ENCODE results near the gene ST7.
"Not testable (repeated sequence)": the region's sequence is repeated elsewhere in the genome, so short reads cannot be mapped to it uniquely, and the experiment has no call there.

Gene ST7, protein sequence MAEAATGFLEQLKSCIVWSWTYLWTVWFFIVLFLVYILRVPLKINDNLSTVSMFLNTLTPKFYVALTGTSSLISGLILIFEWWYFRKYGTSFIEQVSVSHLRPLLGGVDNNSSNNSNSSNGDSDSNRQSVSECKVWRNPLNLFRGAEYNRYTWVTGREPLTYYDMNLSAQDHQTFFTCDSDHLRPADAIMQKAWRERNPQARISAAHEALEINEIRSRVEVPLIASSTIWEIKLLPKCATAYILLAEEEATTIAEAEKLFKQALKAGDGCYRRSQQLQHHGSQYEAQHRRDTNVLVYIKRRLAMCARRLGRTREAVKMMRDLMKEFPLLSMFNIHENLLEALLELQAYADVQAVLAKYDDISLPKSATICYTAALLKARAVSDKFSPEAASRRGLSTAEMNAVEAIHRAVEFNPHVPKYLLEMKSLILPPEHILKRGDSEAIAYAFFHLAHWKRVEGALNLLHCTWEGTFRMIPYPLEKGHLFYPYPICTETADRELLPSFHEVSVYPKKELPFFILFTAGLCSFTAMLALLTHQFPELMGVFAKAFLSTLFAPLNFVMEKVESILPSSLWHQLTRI

DNA sequence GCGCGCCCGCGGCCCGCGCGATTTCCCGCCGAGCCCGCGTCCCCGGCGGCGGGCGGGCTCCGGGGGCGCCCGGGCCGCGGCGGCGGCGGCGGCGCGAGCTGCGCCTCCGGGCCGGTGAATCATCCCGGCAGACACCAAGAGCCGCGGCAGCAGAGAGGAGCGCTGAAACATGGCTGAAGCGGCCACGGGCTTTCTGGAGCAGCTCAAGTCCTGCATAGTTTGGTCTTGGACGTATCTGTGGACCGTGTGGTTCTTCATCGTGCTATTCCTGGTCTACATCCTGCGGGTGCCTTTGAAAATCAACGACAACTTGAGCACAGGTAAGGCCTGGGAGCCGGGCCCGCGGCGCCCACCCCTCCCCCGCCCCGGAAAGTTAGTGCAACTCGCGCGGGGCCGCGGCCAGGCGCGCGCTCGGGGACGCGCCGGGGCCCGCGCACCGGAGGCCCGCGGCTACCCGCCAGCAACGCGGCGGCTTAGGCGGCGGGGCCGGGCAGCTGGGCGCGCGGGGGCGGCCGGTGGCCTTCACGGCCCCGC lies at the start of gene ST7:
Gene ST7, plus strand, starts transcription at position 130 of the 534 bp plus-strand sequence. Its CDS starts 40 bp downstream, at position 170.
- peak; percentile 82 for DNase-seq

DNA sequence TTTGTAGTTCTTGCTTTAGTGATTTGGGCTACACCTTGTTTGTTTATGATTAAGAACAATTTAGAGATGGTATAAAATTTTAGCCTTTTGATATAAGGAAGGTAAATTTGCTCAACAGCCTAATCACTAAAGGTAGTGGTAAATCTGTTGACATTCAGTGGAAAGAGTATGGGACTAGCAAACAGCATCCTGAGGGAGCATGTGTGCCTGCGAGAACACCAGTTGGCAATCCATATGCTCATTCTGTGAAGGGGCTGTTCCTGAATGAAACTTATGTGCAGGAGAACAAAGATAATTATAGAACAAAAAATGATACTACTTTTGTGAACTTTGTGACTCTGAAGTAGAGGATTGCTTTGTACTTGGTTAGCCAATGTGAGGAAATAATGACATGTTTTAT lies 46.9 kb upstream of the ST7 start:
- DNase-seq = no peak

DNA sequence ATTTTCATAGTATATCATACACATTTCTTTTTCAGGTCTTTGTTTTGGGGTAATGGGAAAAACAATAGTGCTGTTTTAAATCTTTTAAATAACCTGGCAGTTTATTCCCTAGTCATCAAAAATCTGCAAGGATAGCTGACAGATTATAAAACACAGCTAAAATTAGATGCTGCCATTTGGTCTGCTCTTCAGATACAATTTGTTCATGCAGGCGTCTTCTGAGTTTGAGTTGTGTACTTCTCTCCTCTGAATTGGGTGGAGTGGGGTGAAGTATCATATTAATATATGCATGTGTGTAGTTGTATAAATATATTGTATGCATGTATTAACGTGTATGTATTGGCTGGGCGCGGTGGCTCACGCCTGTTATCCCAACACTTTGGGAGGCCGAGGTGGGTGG lies 42.9 kb upstream of the ST7 start:
- no peak for DNase-seq

DNA sequence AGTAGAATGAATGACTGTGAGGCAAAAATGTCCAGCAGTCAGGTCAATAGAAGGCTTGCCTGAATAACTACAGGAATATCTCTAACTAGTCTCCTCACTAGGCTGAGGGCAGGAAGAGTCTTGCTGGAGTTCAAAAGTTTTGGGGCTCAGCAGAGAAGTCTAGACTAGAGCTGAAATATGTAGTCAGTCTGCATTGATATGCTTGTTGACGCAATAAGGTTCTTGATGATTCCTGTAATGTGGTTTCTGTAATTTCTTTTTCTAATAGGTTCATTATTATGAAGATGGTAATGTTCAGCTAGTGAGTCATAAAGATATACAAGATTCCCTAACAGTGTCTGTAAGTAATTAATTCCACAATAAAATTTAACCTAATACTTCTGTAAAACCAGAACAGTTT lies 41.5 kb upstream of the ST7 start:
- DNase-seq = no peak

DNA sequence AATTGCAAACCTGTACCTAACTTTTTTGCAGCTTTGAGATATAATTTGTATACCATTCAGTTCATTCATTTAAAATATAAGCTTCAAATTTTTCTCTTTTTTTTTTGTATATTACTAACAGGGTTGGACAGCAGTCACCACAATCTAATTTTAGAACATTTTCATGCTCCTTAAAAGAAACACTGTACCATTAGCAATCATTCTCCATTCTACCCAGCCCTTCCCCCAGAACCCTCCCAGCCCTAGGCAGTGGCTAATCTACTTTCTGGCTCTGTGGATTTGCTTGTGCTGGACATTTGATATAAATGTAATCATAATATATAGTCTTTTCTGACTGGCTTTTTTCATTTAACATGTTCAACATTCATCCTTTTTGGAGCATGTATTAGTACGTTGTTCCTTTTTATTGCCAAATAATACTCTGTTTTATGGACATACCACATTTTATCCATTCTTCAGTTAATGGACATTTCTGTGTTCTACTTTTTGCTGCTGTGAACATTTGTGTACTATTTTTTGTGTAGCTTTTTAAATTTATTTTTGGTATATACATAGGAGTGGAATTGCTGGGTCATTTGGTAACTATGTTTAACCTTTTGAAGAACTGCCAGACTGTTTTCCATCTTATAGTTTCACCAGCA lies 40.9 kb upstream of the ST7 start:
- DNase-seq = no peak

DNA sequence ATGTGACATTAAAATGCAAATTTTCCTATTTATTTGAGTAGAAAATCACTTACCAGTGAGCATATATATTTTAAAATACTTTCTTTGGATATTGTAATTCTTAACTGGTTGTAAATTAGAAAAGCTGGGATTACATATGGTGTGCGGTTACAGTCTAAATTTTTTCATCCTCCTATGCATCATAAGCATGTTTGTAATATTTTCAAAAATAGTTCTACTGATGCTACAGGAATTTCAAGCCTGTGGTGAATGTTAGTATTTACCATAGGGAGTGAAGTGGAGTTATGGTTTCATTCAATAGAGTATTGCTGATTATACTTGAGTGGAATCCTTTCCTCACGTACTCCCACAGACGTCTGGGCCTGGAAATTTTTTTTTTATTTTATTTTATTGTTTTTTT lies 34.6 kb upstream of the ST7 start:
- DNase-seq = no peak

DNA sequence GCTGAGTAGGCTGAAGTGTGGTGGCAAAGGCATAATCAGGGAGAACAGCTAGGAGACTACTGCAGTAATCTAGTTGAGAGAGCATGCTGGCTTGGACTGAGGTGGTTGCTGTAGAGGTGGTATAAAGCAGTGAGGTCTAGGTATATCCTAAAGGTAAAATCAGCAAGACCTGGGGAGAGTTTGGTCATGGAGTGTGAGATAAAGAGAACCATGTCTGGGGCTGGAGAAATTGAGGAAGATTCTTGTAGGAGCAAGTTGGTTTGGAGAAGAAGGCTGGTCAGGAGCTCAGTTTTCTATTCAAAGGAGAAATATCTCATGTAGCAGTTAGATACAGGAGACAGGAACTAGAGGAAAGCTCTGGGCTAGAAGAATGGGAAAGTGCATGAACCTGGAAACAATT lies 32.9 kb upstream of the ST7 start:
- no peak for DNase-seq

DNA sequence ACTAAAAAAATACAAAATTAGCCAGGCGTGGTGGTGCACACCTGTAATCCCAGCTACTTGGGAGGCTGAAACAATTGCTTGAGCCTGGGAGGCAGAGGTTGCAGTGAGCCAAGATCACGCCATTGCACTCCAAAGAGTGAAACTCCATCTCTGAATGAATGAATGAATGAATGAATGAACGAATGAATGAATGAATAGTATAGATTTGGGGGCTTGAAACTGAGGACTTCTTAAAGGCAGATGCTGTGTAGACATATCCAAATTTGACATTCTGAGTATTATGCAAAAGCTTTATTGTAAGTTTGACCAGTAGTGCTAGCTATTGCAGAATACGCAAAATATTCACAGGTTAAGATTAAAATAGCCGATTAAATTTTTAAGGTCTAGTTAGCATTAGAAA lies 30.8 kb upstream of the ST7 start:
- DNase-seq = no peak

DNA sequence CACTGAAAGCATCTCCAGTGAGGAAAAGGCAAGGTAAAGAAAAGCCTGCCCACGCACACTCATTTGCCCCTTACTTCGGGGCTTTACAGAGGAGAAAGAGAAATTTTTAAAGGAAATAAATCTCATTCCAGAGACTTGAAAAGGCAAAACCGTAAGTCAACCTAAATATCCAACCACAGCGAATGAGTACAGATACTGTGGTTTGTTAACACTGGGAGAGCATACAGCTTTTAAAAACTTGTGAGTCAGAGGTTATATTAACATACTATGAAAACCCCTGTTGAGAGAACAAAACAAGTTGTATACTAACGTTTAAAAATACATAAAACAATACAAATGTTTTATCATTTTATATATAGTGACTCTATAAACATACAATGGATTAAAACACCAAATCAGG lies 28.6 kb upstream of the ST7 start:
- DNase-seq = no peak

DNA sequence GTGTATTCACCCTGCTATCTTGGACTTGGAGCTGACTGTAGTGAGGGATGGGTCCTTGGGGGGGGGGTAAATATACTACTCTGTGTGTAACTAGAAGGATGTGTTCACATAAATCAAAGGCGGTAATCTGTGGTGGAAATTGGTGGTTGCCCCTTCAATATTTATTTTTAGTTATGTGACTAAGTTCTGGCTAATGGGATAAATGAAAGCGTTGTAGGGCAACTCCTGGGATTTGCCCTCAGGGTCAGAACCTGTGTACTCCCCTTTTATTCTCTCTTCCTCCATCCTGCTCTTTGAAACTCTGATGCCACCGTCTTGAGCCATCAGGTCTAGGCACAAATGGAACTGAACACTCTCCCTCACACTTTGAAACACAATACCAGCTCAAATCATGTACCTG lies 24.3 kb upstream of the ST7 start:
- no peak for DNase-seq

DNA sequence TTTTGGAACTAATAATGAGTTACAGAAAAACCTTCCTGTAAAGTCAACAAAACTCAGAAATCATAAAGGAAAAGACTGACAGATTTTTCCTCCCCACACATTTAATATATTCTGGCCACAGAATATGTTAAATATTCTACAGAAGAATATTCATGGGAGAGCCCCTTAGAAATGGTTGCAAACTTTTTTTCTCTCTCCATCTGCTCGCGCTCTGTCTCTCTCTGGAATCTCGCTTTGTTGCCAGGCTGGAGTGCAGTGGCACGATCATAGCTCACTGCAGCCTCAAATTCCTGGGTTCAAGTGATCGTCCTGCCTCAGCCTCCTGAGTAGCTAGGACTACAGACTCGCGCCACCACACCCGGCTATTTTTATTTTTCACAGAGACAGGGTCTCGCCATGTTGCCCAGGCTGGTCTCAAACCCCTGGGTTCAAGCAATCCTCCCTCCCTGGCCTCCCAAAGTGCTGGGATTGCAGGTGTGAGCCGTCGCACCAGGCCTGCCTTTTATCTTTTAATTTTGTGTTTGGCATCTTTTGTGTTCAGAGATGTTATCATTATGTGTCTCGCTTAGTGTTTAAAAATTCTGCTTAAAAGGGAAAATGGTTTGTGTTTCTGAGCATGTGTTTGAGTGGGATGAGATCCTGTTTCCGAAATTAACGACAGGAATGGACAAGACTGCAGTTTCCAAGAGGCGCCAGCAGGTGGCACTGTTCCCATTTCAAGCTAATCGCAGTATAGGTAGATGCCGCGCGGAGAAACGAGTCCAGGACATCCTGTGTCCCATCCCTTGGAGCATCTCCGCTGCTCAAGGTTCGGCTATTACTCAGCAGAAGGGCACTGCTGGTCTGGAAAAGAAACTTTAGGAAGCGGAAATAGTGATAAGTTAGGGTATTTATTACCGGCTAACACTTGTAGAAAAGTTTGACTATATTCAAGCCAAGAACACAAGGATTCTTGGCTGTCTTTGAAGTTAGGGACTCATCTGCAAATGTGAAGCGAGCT lies 23.1 kb upstream of the ST7 start:
- DNase-seq = peak; percentile 86

DNA sequence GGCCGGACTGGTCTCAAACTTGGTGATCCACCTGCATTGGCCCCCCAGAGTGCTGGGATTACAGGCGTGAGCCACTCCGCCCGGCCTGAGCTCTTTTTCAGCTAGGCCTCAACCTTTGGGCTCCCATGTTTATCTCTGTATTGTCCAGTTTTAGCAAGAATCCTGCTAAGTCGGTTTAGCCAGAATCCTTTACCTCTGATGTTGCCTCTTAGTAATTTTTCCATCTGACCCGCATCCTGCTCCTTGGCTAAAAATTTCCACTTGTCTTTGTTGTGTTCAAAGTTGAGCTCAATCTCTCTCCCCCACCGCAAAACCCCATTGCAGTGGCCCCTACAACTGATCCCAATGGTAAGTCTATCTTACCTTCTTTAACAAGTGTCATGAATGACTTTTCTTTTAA lies 20.7 kb upstream of the ST7 start:
- no peak for DNase-seq

DNA sequence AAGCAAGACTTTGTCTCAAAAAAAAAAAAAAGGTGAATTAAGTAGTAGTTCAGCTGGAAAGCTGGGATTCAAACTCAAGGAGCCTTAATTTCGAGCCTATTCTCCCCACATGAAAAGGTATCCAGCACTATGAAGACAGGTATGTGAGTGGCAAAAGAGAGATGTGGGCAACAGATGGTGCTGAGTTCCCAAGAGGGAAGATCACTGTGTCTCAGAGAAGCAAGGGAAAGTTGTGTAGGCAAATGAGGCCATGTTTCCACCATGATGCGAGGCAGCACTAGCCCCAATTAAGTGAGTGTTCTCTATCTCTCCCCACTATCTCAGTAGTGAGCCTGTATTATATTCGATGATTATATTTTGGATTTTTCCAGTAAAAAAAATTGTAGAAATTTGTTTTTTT lies 19.8 kb upstream of the ST7 start:
- DNase-seq = no peak

DNA sequence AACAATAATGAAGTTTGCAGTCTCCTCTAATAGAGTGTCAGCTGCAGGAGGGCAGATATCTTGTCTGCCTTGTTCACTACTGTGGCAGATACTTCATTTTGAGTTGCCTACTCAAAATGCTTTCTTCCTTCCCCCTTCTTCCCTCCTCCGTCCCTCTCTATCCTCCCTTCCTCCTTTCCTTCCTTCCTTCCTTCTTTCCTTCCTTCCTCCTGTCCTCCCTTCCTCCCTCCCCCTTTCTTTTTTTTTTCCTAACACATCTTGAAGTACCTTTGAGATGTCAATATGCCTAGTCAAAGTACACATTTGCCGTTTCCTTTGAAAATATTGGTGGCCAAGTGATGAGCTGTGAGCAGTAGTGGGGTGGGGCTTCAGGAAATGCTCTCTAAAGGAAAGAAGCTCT lies 18.7 kb upstream of the ST7 start:
- DNase-seq = no peak

DNA sequence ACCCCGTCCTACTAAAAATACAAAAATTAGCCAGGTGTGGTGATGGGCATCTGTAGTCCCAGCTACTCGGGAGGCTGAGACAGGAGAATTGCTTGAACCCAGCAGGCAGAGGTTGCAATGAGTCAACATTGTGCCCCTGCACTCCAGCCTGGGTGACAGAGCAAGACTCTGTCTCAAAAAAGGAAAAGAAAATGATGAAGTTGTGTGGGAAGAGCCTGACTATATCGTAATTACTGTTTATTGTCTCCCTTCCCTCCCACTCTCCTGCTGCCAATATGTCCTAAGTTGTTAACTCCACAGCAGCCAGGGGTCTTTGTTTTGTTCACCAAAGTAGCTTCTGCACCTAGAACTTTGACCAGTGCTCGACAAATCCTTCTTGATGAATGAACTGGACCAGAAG lies 16.5 kb upstream of the ST7 start:
- DNase-seq = not testable (repeated sequence)

DNA sequence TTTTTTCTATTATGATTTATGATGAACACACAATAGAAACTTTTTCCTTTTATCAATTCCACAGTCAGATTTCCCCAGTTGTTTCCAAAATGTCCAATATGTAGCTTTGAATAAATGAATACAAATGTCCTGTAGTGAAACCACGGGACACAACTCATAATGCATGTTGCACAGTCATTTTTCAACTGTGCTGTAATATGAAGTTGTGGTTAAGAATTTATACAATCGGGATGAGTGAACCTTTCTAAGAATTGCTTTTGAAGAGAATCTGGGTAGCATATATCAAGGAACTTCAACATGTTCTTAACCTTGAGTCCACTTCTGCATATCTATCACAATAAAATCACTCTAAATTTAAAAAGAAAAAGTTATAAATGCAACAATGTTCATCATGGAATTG lies 14.6 kb upstream of the ST7 start:
- no peak for DNase-seq

DNA sequence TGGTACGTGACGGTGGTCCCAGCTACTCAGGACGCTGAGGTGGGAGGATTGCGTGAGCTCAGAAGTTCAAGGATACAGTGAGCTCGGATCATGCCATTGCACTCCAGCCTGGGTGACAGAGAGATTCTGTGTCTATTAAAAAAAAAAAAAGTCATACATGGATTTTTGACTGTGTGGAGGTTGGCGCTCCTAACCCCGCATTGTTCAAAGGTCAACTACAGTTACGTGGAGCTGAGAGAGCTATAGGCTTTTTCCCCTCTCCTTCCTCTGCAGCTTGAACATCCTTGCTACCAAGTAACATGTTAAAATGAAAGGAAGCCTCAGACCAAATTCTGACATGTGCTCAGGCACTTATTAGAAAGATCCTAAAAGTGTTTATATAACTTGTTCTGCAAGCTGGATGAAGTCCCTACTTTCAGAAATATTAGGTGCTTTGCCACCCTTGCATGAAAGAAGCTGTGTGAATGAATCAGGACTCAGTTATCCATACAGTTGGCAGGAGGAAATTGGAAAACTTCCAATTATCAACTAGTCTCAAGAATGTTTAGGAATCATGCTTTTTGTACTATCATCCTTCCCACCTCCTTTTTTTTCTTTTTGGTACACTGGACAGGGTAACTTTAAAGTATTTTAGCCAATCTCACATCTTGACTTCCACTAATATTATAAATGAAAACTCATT lies 12.5 kb upstream of the ST7 start:
- DNase-seq = no peak

DNA sequence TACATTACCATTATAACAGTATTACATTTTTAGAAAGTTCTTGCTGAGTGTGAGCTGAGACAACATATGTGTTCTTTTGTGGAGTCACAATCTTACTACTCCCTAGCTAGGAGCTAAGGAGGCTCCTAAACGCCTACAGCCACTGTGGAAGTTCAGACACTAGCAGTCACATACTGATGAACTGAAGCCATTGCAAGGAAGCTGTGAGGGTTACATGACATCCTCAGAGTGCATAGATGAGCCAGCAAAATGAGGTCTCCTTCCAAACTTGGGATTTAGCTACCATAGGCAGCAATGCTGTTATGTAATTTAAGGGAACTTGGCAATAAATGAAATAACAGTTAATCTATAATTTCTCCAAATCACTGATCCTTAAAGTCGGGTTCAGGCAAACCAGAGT lies 10.8 kb upstream of the ST7 start:
- no peak for DNase-seq

DNA sequence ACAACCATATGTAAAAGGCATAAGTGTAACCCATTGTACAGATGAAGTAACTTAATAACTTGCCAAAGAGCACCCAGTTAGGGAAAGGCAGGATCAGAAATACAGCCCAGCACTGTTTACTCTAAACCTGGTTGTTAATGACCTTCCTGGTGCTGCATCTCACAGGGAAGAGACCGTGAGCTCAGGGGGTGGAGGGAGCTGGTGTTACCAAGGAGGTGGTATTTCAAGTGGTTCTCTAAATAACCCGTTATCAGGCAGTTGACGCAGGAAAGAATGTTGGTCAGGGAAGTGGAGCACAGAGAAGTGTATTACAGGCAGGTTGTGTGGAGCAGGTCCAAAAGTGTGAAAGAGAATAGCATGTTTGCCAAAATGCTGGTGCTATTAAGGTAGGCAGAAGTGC lies 4.4 kb upstream of the ST7 start:
- DNase-seq = peak; percentile 92

DNA sequence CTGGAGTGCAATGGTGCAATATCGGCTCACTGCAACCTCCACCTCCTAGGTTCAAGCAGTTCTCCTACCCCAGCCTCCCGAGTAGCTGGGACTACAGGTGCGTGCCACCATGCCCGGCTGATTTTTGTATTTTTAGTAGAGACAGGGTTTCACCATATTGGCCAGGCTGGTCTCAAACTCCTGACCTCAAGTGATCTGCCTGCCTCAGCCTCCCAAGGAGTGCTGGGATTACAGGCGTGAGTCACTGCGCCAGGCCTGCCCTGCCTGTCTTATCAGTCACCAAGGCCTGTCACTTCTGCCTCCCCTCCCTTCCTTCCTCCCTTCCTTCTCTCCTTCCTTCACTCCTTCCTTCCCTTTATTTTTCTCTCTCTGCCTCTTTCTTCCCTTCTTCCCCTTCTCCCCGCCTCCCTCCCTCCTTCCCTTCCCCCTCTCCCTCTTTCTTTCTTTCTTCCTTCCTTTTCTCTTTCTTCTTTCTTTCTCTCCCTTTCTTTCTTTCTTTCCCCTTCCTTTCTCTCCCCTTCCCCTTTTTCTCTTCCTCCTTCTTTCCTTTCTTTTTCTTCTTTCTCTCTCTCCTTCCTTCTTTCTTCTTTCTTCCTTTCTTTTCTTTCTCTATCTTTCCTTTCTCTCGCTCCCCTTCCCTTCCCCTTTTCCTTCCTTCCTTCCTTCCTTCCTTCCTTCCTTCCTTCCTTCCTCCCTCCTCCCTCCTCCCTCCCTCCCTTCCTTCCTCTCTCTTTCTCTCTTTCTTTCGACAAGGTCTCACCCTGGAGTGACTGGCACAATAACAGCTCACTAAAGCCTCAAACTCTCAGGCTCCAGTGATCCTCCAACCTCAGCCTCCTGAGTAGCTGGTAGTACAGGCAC lies 3.1 kb upstream of the ST7 start:
- DNase-seq = no peak

DNA sequence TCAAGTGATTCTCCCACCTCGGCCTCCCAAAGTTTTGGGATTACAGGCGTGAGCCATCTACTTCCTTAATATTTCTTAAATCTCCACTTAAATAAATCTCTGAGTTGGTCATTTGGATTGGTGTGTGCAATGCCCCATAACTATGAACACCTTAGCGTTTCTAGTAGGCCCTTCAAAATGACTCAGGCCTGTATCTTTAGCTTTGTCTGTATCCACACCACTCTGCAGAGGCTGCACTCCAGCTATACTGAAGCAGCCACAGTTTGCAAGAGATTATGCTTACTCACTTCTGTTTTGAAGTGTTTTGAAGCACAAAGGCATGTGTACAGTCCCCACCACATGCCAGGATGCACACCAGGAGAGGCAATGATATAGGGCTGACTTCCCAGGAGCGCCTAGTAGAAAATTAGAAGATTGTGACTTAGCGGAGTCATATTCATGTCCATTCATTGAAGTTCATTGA lies 2.4 kb upstream of the ST7 start:
- DNase-seq = peak; percentile 21

All from DMS79 treated with DMSO at 0.1 percent for 48 hours (cell line).